PFSK-1 (cell line): ENCODE results near the gene LRRC46.

Experiments used
- FOXP2 ChIP-seq: optimal IDR thresholded peaks from 2 replicates; pipeline ENCODE3; 2011; ENCODE audit warnings: borderline replicate concordance, control low read depth, inconsistent platforms; ENCODE audit not compliant: insufficient read depth; ENCODE audit errors: extremely low read length, extremely low read depth
- POLR2AphosphoS5 ChIP-seq: IDR thresholded peaks from 2 replicates; pipeline ENCODE4 v1.6.1; 2012; ENCODE audit warnings: low read depth, mild to moderate bottlenecking, control low read depth, low read length, moderate library complexity
- SIN3A ChIP-seq: IDR thresholded peaks from 2 replicates; pipeline ENCODE4 v1.6.1; 2012; ENCODE audit warnings: mild to moderate bottlenecking, low read length, moderate library complexity, borderline replicate concordance; ENCODE audit not compliant: insufficient read depth
- TAF1 ChIP-seq: IDR thresholded peaks from 2 replicates; pipeline ENCODE4 v1.6.1; 2012; ENCODE audit warnings: low read length, control low read depth, borderline replicate concordance; ENCODE audit not compliant: insufficient read depth
- TF ChIP-seq, protein P1 (sequence below), 2 experiments: IDR thresholded peaks; 2 replicates each; pipeline versions ENCODE4 v1.6.1 to v1.8.0; 2011 to 2012; ENCODE audit warnings: low read depth in 2 of 2, low read length in 2 of 2, control low read depth in 1 of 2, inconsistent platforms in 1 of 2, mild to moderate bottlenecking in 1 of 2, moderate library complexity in 1 of 2; ENCODE audit not compliant: insufficient read depth in 1 of 2

DNA sequence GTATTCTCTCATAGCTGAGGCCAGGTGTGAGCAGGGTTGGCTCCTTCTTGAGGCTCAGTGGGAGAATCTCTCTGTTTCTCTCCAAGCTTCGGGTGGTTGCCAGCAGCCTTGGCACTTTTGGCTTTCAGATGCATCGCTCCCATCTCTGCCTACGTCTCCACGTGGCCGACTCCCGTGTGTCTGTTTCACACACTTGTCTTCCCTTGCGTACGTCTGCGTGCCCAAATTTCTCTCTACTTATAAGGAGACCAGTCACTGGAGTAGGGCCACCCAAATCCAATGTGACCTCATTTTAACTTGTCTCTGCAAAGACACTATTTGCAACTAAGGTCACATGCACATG, 24.6 kb upstream of the LRRC46 start:
- no peak for TF ChIP-seq POLR2AphosphoS5
- TF ChIP-seq, protein P1, sequence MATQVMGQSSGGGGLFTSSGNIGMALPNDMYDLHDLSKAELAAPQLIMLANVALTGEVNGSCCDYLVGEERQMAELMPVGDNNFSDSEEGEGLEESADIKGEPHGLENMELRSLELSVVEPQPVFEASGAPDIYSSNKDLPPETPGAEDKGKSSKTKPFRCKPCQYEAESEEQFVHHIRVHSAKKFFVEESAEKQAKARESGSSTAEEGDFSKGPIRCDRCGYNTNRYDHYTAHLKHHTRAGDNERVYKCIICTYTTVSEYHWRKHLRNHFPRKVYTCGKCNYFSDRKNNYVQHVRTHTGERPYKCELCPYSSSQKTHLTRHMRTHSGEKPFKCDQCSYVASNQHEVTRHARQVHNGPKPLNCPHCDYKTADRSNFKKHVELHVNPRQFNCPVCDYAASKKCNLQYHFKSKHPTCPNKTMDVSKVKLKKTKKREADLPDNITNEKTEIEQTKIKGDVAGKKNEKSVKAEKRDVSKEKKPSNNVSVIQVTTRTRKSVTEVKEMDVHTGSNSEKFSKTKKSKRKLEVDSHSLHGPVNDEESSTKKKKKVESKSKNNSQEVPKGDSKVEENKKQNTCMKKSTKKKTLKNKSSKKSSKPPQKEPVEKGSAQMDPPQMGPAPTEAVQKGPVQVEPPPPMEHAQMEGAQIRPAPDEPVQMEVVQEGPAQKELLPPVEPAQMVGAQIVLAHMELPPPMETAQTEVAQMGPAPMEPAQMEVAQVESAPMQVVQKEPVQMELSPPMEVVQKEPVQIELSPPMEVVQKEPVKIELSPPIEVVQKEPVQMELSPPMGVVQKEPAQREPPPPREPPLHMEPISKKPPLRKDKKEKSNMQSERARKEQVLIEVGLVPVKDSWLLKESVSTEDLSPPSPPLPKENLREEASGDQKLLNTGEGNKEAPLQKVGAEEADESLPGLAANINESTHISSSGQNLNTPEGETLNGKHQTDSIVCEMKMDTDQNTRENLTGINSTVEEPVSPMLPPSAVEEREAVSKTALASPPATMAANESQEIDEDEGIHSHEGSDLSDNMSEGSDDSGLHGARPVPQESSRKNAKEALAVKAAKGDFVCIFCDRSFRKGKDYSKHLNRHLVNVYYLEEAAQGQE (IDR thresholded peaks at IDR 0.05; ENCODE audit: insufficient read depth in 1 of 2, low read depth in 2 of 2, low read length in 2 of 2), result no peak
- no peak for TF ChIP-seq SIN3A
- no peak for TF ChIP-seq TAF1
- TF ChIP-seq FOXP2, result no peak
